H1 (cell line): ENCODE results near the gene PHACTR2. TPM values are rescaled to one million over a fixed set of nuclear protein-coding genes. Genes with fewer than 3 reads are reported as not detected.

Experiments used
- MAX ChIP-seq: IDR thresholded peaks from 2 replicates; pipeline ENCODE4 v1.6.1; 2012; ENCODE audit warnings: inconsistent platforms
- SP1 ChIP-seq: IDR thresholded peaks from 2 replicates; pipeline ENCODE4 v1.6.1; 2011; ENCODE audit warnings: low read depth, low read length
- polyA plus RNA-seq, 7 experiments: library from polyadenylated mRNA; depleted of rRNA in 3 of 7; stranded (reverse) in 5 of 7; unstranded in 2 of 7; fragments of >200 nt in 5 of 7; fragments of 200-250 nt in 2 of 7; gene quantifications; 1 replicate in 5 of 7; 2 replicates in 1 of 7; 4 replicates in 1 of 7; pipeline versions ENCODE4 v1.2.1 to v1.2.3, GENCODE V29; 2011 to 2013; ENCODE audit warnings: missing spikeins in 2 of 7, mixed read lengths in 2 of 7
- total RNA-seq: library from RNA; stranded (reverse); fragmentation: NEBNext Ultra II Directional; extraction: Animal tissue kit (Norgen Biotek cat#: 25700); gene quantifications from 2 replicates; pipeline ENCODE4 v1.2.1, GENCODE V29; 2021

The PHACTR2 gene
- total and polyA plus RNA-seq, 2 of the 8 experiments (the other 6 are each of a cell fraction or from before 2014, with no cell fraction given) = 16.9 to 131 TPM

GRCh38 chr6:143637691-143638090 is 40.1 kb upstream of the PHACTR2 start (continued):
- TF ChIP-seq MAX (no peak), SP1 (no peak)
